Occipital lobe (tissue), 2 donors: ENCODE measurements around the gene GALNT10. TPM values are rescaled to one million over a fixed set of nuclear protein-coding genes. Genes with fewer than 3 reads are reported as not detected.

ENCODE experiments used
- DNase-seq: peaks from one replicate; lab custom pipeline; 2025; lab: John Stamatoyannopoulos, UW
- total RNA-seq: library from RNA; depleted of rRNA; stranded (reverse); fragments of >200 nt; gene quantifications from one replicate; pipeline ENCODE4 v1.2.3, GENCODE V29; 2014

The GALNT10 gene
- total RNA-seq, 1 donor from 2014 or later: 10.1 TPM

DNA sequence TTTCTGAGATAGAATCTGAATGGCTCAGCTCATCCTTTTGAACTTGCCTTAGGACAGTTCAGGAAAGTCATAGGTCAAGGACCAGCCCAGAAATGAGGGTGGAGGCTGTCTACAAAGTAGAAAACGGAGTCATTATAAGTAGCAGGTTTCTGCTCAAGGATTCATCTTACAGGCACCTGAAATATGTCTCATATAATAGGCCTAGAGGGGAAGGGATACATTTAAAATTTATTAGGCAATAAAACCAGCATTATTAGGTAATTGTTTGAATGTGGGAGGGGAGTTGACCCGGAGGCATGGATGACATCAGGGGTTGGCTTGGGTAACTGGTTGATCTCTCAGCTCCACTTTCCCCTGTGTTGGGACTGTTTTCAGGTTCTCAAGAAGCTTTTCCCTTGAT is 11.9 kb upstream of the GALNT10 start:
- DNase-seq: no peak

GRCh38 chr5:154179846-154180710 is 10.5 kb upstream of the GALNT10 start:
- peak; percentile 22 for DNase-seq

- no peak for DNase-seq
These were observed 9.4 kb upstream of the GALNT10 start for GRCh38 chr5:154181161-154181560.

DNA sequence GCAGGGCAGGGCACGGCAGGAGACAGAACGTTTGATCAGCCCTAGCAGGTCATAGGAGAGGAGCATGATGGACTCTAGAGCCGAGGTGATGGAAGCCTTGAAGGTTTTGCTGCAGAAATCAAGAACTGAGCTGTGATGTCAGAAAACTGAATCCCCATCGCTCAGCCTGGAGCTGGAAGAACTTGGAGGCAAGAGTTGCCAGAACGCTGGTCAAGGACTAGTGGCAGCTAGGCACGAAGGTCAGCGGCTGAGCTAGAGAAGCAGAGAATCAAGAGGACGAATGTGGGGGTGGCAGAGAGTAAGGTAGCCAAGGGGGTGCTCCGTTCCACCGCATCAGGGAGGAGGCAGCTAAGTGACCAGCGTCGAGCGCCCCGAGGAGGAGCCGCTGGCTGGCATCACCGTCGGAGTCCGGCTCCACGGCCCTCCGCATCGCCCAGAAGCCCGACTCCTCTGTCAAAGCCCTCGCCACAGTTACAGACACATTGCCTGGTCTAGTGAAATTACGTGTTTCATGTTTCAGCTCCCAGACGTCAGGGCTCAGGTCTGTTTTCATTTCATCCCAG is 1.2 kb upstream of the GALNT10 start:
- no peak for DNase-seq

- peak; percentile 69 for DNase-seq
These were observed 526 bp upstream of the GALNT10 start for GRCh38 chr5:154189819-154190594.

GRCh38 chr5:154191467-154192261 is 1.1 kb downstream of the GALNT10 start:
- DNase-seq: no peak

DNA sequence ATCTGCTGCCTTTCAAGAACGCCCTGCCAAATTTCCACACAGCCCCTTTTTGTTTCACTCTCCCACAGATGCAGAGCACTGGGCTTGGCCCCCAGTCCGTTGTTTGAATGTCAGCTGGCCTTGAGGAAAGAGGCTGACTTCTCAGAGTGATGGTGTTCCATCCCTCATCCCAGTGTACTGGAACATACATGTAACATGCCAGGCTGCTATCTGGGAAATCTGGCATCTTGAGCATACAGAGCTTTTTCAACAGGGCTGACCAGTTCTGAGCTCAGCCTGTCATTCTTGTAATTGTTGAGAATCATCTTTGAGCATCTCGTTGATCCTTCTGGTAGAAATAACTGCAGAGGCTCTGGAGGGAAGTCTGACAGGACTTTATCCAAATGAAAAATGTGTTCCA is 2.8 kb downstream of the GALNT10 start:
- DNase-seq: peak; percentile 52

- no peak for DNase-seq
These were observed 3.2 kb downstream of the GALNT10 start for GRCh38 chr5:154193701-154194121.

DNA sequence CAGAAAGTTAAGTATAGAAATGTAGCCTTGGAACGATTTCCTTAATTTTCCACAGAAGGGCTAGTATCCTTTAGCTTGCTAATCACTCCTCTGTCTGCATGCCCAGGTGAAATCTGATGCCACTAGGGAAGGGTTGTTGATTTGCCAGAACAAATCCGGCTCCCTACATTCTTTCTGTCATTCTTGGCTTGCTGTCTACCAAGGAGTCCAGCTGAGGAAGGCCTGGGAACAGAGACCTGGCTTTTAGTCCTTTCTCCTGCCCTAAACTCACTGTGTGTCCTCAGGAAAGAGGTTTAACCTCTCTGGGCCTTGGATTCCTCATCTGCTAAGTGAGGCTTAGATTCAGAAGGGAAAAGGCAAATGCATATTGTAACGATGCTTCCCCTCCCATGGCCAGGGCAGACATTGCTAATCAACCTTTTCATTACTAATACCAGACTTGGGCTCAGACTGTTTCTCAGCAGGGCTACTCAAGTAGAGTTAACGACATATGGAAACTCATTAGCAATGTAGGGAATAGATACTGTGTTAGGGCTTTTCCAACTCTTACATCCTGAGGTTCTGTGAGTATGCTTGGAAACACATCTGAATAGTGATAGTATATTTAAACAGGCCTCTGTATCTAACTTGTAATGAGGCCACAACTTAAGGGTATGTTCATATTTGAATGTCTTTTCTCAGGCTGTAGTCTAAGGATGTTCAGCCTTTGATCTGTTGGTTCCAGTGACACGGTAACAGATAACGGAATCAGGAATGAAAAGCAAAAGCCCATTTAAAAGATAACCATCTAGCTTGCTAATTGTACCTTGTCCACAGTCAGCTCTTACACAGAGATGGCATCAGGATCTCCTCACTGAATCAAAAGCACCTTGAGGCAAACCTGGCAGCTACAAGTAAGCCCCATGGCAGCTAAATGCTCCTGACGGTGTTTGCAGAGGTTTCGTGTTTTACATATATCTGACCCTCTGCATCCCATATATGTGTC is 4.1 kb downstream of the GALNT10 start:
- DNase-seq: no peak

GRCh38 chr5:154196281-154196680 is 5.7 kb downstream of the GALNT10 start:
- DNase-seq: no peak

- no peak for DNase-seq
These were observed 6.6 kb downstream of the GALNT10 start for GRCh38 chr5:154196955-154197652.

- DNase-seq: no peak
These were observed 7.4 kb downstream of the GALNT10 start for GRCh38 chr5:154197801-154198491.

DNA sequence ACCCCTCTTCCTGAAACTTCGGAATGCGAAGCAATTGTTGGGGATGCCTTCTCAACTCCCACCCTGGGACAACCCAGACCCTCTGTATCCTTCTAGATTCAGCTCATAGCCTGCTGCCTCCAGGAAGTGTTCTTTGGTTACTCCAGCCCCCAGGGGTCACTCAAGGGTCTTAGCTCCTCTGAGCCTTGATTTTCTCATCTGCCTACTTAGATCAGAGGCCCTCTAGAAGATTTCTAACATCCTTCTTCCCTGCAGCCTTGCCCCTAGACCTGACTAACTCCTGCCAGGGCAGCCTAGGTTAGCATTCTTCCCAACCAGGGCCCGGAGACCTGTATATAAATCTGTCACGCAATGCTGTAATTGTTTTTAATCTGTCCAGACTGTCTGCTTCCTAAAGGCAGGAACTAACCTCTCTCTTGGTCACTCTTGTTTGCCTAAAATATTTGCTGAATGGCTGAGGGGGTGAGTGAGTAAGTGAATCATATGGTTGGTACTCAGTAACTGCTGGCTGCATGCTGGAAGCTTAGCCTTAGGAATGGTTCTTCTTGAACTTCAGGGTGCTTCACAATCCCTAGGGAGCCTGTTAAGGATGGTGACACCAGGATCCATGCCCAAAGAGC is 8.2 kb downstream of the GALNT10 start:
- no peak for DNase-seq

GRCh38 chr5:154199263-154199662 is 8.7 kb downstream of the GALNT10 start:
- DNase-seq: no peak

DNA sequence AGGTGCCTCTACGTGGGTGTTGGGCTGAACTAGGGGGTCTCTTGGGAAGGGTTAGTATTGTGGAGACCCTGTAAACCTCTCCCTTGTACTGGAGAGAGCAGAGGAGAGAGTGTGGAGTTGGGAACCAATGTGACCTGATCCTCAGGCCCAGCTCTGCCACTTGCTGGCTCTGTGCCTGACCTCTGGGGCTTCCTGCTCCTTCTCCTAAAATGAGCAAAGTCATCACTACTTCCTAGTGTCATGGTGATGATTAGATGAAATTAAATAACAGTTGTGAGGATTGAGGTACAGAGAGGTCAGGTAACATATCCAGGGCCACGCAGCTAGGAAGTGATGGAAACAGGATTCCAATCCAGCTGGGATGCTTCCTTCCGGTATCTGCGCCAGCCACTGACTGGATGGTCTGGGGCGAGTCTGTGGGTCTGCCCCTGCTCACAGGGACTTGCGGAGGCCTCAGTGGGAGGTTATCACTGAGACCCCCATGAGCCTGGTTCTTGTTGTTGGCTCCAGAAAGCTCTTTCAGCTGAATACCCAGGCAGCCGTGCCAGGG is 9.2 kb downstream of the GALNT10 start:
- no peak for DNase-seq

- no peak for DNase-seq
These were observed 9.7 kb downstream of the GALNT10 start for GRCh38 chr5:154200221-154200620.

DNA sequence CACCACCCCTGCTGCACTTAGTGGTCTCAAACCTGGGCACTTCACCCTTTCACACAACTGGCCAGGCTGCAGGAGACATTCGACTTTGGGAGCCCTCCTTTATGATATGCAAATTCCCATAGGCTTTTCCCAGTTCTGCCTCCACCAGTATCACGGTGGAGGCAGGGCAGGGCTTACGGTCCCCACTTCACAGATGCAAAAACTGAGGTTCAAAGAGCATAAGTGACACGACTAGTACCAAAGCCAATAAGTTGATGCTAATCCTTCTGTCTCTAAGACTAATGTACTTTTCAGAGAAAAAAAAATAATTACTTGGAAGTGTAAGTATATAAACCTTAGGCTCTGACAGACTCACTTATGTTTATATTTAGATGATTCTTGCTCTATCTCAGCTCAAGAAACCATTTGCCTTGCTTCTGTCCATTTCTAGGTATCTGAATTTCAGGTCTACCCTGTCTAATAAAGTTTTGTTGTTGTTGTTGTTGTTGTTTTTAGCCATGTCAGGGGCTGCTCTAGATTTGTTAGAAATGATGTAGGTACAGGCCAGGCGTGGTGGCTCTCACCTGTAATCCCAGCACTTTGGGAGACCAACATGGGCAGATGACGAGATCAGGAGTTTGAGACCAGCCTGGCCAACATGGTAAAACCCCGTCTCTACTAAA is 10.7 kb downstream of the GALNT10 start:
- DNase-seq: no peak
